Endothelial cell of umbilical vein (primary cell): ENCODE data around the gene SPG11. TPM values are rescaled to one million over a fixed set of nuclear protein-coding genes. Genes with fewer than 3 reads are reported as not detected.

Source experiments
- BruUV-seq: library from RNA; stranded (reverse); fragments of 400-500 nt; replicated peaks from 2 replicates; lab custom pipeline; 2021; lab: Mats Ljungman, UMichigan
- CTCF ChIA-PET: fragments of 300-600, 350-600 bp; sonication (Branson Sonifier 250); formaldehyde crosslinking; loops from one replicate; lab custom pipeline; 2021; ENCODE audit warnings: antibody characterized with exemption, inconsistent platforms; lab: Charles Lee
- POLR2A ChIA-PET: fragments of 300-600, 350-600 bp; sonication (Branson Sonifier 250); formaldehyde crosslinking; loops from one replicate; lab custom pipeline; 2021; ENCODE audit warnings: antibody characterized with exemption, inconsistent platforms; lab: Charles Lee
- DNase-seq: peaks from one replicate; pipeline ENCODE4 v3.0.0-alpha.2; 2011; ENCODE audit warnings: low read depth, low spot score
- FAIRE-seq: peaks from 2 replicates; lab custom pipeline; 2011; peaks lifted over from hg19 to GRCh38; lab: Jason Lieb, UNC
- H2AFZ ChIP-seq: 2 replicates; pipeline ENCODE4 v1.6.0; 2012; ENCODE audit warnings: low read depth, low read length, control low read depth, inconsistent platforms
- H3K27ac ChIP-seq: 2 replicates; pipeline ENCODE4 v1.5.1; 2011; ENCODE audit warnings: low read depth, mild to moderate bottlenecking, control low read depth, low read length, moderate library complexity; ENCODE audit not compliant: insufficient read depth
- H3K27me3 ChIP-seq, 2 experiments: 2 replicates each; pipeline versions ENCODE4 v1.6.0 to v1.6.1; 2011; ENCODE audit warnings: low read length in 2 of 2, mixed read lengths in 1 of 2; ENCODE audit not compliant: control insufficient read depth in 2 of 2, insufficient read depth in 2 of 2
- H3K36me3 ChIP-seq, 2 experiments: 2 replicates in 1 of 2; 3 replicates in 1 of 2; pipeline ENCODE4 v1.5.1; 2011; ENCODE audit warnings: low read length in 2 of 2, mild to moderate bottlenecking in 1 of 2, moderate library complexity in 1 of 2; ENCODE audit not compliant: control insufficient read depth in 2 of 2, insufficient read depth in 2 of 2; ENCODE audit errors: extremely low read depth in 1 of 2
- H3K4me1 ChIP-seq: 3 replicates; pipeline ENCODE4 v1.5.1; 2011; ENCODE audit warnings: mild to moderate bottlenecking, low read length; ENCODE audit not compliant: control insufficient read depth, insufficient read depth; ENCODE audit errors: extremely low read depth
- H3K4me2 ChIP-seq: 2 replicates; pipeline ENCODE4 v1.6.1; 2011; ENCODE audit warnings: low read length, control low read depth, mixed read lengths; ENCODE audit not compliant: insufficient read depth
- H3K4me3 ChIP-seq, 3 experiments: fragments of 200-600 bp in 1 of 3; sonication (generic), shearing (Covaris generic) in 1 of 3; replicated peaks in 1 of 3; 2 replicates each; pipeline ENCODE4 v1.5.1; 2011 to 2016; ENCODE audit warnings: control low read depth in 3 of 3, low read length in 3 of 3, mild to moderate bottlenecking in 2 of 3, inconsistent platforms in 1 of 3, low read depth in 1 of 3, moderate library complexity in 1 of 3; ENCODE audit not compliant: insufficient read depth in 1 of 3
- H3K79me2 ChIP-seq: 2 replicates; pipeline ENCODE4 v1.6.0; 2012; ENCODE audit warnings: low read length, inconsistent platforms; ENCODE audit not compliant: control insufficient read depth, insufficient read depth
- H3K9ac ChIP-seq: replicated peaks from 2 replicates; pipeline ENCODE3; 2011; ENCODE audit warnings: low read length, control low read depth; ENCODE audit not compliant: insufficient read depth; ENCODE audit errors: extremely low read depth
- H3K9me1 ChIP-seq: replicated peaks from 3 replicates; pipeline ENCODE4 v1.6.0; 2011; ENCODE audit warnings: mild to moderate bottlenecking, low read length; ENCODE audit not compliant: control insufficient read depth, insufficient read depth; ENCODE audit errors: extremely low read depth
- H3K9me3 ChIP-seq: replicated peaks from 2 replicates; pipeline ENCODE4 v1.5.1; 2012; ENCODE audit warnings: low read length, inconsistent platforms; ENCODE audit not compliant: control insufficient read depth, insufficient read depth
- H4K20me1 ChIP-seq: replicated peaks from 2 replicates; pipeline ENCODE3; 2011; ENCODE audit warnings: mild to moderate bottlenecking, low read length; ENCODE audit not compliant: control insufficient read depth, insufficient read depth; ENCODE audit errors: extremely low read depth
- EZH2 ChIP-seq: IDR thresholded peaks from 2 replicates; pipeline ENCODE4 v1.6.1; 2012; ENCODE audit warnings: borderline replicate concordance, low read depth, mild to moderate bottlenecking, moderate library complexity, low read length, inconsistent platforms; ENCODE audit not compliant: severe bottlenecking
- FOS ChIP-seq: IDR thresholded peaks from 2 replicates; pipeline ENCODE4 v1.6.1; 2011; ENCODE audit warnings: mild to moderate bottlenecking, low read length, moderate library complexity, borderline replicate concordance; ENCODE audit not compliant: insufficient read depth
- GATA2 ChIP-seq: IDR thresholded peaks from 2 replicates; pipeline ENCODE4 v1.7.0; 2011; ENCODE audit warnings: low read depth, mild to moderate bottlenecking, moderate library complexity, mixed read lengths, low read length; ENCODE audit not compliant: insufficient read length, insufficient read depth
- JUN ChIP-seq: IDR thresholded peaks from 2 replicates; pipeline ENCODE4 v1.6.1; 2011; ENCODE audit warnings: borderline replicate concordance, low read depth; ENCODE audit not compliant: insufficient read length, insufficient read depth
- MAX ChIP-seq: IDR thresholded peaks from 2 replicates; pipeline ENCODE4 v1.6.1; 2011; ENCODE audit not compliant: insufficient read depth, insufficient read length
- MYC ChIP-seq: IDR thresholded peaks from one replicate; pipeline ENCODE4 v1.6.1; 2011; ENCODE audit warnings: mild to moderate bottlenecking, low read depth, low read length
- POLR2A ChIP-seq: IDR thresholded peaks from 2 replicates; pipeline ENCODE4 v1.6.1; 2012; ENCODE audit warnings: low read depth, mild to moderate bottlenecking, control low read depth, low read length
- POLR2AphosphoS5 ChIP-seq: IDR thresholded peaks from 2 replicates; pipeline ENCODE4 v1.6.1; 2012; ENCODE audit warnings: low read depth, mild to moderate bottlenecking, control low read depth, low read length, moderate library complexity; ENCODE audit not compliant: insufficient read depth
- dilution Hi-C: fragments of 300-500 bp; cut with MboI; formaldehyde crosslinking; loops from one replicate; pipeline ENCODE4 v1.15.0; 2019; ENCODE audit warnings: low sequenced_read_pairs; ENCODE audit not compliant: extremely low pct_ligation_motif_present
- intact Hi-C: fragments of 100-400 bp; cut with micrococcal nuclease; formaldehyde crosslinking; loops from one replicate; pipeline ENCODE4 v1.10.0; 2022
- polyA plus RNA-seq, 4 experiments: library from polyadenylated mRNA; depleted of rRNA in 3 of 4; stranded (reverse) in 3 of 4; unstranded in 1 of 4; fragments of >200 nt; gene quantifications; 2 replicates each; pipeline versions ENCODE4 v1.2.1 to v1.2.3, GENCODE V29; 2011 to 2012; ENCODE audit warnings: missing spikeins in 1 of 4
- total RNA-seq: library from RNA; stranded (reverse); gene quantifications from 2 replicates; pipeline ENCODE4 v1.2.3, GENCODE V29; 2021
- TF ChIP-seq, protein P1 (sequence below), 2 donors: IDR thresholded peaks; 1 replicate in 1 of 2; 2 replicates in 1 of 2; pipeline ENCODE4 v1.5.1; 2011; ENCODE audit warnings: low read length in 2 of 2, mild to moderate bottlenecking in 2 of 2, moderate library complexity in 2 of 2, control low read depth in 1 of 2, inconsistent platforms in 1 of 2, low read depth in 1 of 2; ENCODE audit not compliant: insufficient read depth in 1 of 2; ENCODE audit errors: extremely low read depth in 1 of 2

Gene SPG11
- total and polyA plus RNA-seq, 2 donors (not counting 3 experiments of a cell fraction or from before 2014, with no cell fraction given): 30.7 to 53.5 TPM

DNA sequence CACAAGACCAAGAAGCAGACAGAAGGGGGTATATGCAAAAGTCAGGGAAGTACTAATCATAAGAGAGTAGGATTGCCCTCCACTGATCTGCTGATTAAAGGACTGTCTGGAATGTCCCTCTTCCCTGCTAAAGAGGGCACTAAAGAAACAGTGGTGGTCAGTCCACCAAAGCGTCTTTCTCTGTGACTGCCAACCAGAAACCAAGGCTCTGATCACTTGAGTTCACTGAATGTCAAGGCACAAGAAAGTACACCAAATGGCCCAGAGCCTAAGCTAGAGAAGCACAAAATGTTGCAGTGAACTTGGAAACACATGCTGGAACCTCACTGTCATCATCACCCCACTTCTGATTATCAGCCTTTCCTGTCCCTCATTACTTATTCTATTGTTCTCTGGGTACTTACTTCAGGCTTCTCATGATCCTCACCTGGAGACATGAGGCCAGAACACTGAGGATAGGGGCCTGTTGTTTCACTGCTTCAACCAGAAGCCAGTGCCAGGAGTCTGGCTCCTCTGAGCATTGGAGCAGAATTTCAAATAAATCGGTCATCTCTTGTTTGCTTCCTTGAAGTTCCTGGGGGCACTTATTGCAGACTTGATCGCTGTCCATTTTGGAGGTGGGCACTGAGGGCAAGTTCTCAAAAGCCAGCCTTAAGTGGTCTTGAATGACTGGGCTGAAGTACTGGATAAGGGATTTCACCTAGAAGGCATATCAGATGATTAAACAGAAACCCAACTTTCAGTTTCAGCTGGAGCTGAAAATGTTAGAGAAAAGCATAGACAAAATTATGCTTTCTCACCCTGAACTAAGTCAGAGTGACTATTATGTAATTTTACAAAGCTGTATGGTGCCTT, 67.6 kb downstream of the SPG11 start:
- POLR2A ChIA-PET: interaction anchor here (0.6 kb wide), 1 partner anchor 731 kb away, joined by 4 read pairs; no protein-coding TSS in a partner anchor

More for the DNA sequence above, 67.6 kb downstream of the SPG11 start:
- no peak for DNase-seq
- Histone ChIP-seq H3K27me3 (no peaks in the 10 kb centered on the region), H4K20me1 (no peaks in the 10 kb centered on the region), H3K4me3 (no peak overlapping the region), H3K4me1 (peaks cover 23% of the 10 kb centered on the region), H3K27ac (no peak overlapping the region), H3K9me1 (no peaks in the 10 kb centered on the region), H3K36me3 (peaks cover 3 to 6% of the 10 kb centered on the region in 2 experiments), H3K9ac (no peak overlapping the region), H3K4me2 (no peak overlapping the region), H3K79me2 (no peaks in the 10 kb centered on the region), H2AFZ (no peak overlapping the region), H3K9me3 (no peaks in the 10 kb centered on the region)
- TF ChIP-seq EZH2 (no peak), JUN (no peak), GATA2 (no peak), POLR2A (no peak), MAX (no peak), POLR2AphosphoS5 (no peak), FOS (no peak), MYC (no peak)
- TF ChIP-seq, protein P1, sequence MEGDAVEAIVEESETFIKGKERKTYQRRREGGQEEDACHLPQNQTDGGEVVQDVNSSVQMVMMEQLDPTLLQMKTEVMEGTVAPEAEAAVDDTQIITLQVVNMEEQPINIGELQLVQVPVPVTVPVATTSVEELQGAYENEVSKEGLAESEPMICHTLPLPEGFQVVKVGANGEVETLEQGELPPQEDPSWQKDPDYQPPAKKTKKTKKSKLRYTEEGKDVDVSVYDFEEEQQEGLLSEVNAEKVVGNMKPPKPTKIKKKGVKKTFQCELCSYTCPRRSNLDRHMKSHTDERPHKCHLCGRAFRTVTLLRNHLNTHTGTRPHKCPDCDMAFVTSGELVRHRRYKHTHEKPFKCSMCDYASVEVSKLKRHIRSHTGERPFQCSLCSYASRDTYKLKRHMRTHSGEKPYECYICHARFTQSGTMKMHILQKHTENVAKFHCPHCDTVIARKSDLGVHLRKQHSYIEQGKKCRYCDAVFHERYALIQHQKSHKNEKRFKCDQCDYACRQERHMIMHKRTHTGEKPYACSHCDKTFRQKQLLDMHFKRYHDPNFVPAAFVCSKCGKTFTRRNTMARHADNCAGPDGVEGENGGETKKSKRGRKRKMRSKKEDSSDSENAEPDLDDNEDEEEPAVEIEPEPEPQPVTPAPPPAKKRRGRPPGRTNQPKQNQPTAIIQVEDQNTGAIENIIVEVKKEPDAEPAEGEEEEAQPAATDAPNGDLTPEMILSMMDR (IDR thresholded peaks at IDR 0.05; ENCODE audit: extremely low read depth in 1 of 2, insufficient read depth in 1 of 2, low read depth in 1 of 2, low read length in 2 of 2): no peak
- intact Hi-C loops (no loop called here), dilution Hi-C loops (loop anchor here (25.0 kb wide), 1 partner anchor 141 kb away; the partner anchor contains the start of gene TRIM69)
- CTCF ChIA-PET: interaction anchor here (0.6 to 2.2 kb wide), 4 partner anchors 12 to 441 kb away, joined by 3 to 5 read pairs (median 4); partner anchors contain the start of gene PATL2
- no TSS peak for BruUV-seq
- no peak for FAIRE-seq
